HG02798 (cell line): ENCODE results near the gene PNLDC1.
"Not testable (repeated sequence)": the region's sequence is repeated elsewhere in the genome, so short reads cannot be mapped to it uniquely, and the experiment has no call there.

Experiments
- ATAC-seq: cut with Tn5 transposase; IDR thresholded peaks from one replicate; pipeline ENCODE4 v1.9.1; 2021; ENCODE audit warnings: mild to moderate bottlenecking; ENCODE audit not compliant: unreplicated experiment, poor library complexity

Gene PNLDC1

DNA sequence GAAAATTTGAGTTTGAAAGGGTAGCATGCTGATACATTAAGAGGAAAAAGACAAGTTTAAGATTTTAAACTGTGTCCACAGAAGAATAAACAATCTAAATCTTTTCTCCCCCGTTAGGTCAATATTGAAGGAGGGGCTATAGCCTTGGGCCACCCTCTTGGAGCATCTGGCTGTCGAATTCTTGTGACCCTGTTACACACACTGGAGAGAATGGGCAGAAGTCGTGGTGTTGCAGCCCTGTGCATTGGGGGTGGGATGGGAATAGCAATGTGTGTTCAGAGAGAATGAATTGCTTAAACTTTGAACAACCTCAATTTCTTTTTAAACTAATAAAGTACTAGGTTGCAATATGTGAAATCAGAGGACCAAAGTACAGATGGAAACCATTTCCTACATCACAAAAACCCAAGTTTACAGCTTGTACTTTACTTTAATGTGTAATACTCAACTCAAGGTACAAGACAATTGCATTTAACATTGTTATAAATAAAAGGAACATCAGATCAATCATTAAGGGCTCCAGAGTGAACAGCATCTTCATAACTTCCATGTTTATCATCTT, 21.5 kb upstream of the PNLDC1 start:
- no peak for ATAC-seq

DNA sequence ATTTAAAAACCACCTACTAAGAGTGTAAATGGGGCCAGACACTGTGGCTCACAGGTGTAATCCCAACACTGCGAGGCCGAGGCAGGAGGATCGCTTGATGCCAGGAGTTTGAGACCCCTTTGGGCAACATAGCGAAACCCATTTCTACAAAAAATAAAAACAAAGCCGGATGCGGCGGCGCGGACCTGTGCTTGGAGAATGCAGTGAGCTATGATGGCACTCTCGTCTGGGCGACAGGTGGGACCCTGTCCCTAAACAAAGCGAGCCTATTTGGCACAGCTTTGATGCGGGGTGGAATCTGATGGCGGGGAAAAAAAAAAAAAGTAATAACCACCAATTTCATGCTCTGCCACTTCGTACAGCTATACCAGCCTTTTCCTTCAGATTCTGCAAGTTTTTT, 11.8 kb upstream of the PNLDC1 start:
- ATAC-seq = no peak

DNA sequence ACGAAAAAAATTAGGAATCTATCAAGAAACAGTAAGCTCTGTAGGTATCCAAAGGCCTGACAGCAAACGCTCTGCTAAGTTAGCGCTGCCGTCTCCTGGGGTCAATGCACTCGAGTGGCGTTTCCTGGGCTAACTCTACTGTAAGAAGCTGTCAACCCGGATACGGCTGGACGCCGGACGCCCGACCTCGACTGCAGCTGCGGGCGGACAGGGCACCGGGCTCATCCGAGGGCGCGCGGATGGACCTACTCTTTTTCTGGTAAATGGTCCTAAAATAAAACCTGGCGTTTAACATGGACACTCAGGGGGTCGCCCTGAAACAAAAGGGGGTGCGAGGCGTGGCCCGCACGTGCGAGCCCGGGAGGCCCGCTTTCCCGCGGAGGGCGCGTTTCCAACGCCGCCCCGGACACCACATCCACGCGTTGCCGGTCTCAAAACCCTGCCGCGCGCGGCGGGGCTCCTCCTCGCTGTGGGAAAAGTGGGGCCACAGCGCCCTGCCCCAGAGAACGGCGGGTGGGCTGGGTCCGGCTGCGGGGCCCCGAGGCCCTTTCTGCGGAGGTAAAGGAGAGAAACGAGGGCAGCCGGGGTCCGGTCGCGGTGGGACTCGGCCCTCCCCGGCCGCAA, 11.2 kb upstream of the PNLDC1 start:
- no peak for ATAC-seq

DNA sequence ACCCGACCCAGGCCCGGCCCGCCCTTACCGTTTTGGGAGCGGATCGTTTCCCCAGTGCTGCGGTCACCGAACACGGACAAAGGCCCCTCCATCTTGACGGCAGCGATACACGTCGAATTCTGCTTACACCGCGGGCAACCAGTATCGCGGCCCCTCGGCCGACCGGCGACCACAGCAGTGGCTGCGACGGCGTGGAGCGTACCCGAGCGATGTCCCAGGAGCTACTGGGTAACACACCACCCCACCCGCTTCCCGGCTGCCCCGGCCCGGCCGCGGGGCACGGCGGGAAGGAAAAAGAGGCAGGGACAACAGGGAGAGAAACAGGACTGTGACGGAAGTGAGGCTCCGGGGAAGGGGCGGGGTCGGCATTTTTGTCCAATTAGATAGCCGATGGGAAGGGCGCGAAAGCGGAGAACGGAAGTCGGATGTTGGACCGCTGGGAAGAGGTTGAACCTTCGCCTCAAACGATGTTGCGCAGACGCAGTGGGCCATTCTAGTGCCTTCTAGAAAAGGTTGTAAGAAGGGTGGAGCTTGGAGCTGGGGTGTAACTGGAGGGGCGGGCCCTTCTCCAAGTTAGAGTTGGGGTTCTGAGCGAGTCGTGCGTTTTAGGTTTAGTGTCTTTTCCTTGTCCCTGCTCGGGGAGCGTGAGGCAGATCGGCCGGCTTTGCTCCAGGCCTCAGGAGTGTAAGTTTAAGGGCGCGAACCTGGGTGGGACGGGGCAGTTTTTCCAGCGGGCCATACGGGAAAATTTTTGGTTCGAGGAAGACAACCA, 10.5 kb upstream of the PNLDC1 start, which contains the start of gene TCP1:
TCP1 (minus strand) TSS at position 226 of the 772 bp plus-strand sequence; CDS start at position 92, 134 bp downstream.
- peak; percentile 83 for ATAC-seq

DNA sequence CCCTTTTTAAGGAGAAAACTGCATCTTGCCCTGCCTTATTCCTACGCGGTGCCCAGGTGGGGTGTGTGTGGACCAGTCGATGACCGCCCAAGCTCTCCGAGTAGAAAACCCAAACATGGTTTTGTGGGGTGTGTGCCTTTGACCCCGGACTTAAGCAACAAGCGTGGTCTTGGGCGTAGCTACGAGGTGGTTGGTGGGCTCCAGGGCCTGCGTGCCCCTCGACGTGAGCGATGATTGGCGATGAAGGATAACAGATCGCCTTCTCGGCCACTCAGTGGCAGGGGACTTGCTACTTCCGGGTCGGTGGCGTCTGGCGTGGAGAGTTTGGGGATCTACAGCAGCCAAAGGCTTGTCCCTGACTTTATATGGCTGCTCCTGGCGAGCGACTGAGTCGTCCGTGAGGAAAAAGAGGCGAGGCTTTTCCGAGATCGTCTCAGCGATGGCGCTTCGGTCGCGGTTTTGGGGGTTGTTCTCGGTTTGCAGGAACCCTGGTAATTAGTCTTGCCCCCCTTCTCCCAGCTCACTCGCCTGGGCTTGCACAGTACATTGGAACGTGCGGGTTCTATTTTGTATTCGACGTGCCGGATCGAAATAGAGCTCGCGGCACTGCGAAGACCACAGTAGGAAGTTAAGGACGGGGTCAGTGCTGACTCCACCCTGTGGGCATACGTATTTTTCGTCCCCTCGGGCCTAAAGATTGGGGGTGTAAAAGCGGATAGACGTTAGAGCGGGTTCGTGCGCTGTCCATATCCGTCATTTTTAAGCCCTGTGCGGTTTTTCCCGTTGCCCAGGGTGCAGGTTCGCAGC, 9.7 kb upstream of the PNLDC1 start, which contains the start of gene MRPL18:
MRPL18 (plus strand) TSS at position 319 of the 807 bp plus-strand sequence; CDS start at position 440, 121 bp downstream.
- ATAC-seq = peak; percentile 83

DNA sequence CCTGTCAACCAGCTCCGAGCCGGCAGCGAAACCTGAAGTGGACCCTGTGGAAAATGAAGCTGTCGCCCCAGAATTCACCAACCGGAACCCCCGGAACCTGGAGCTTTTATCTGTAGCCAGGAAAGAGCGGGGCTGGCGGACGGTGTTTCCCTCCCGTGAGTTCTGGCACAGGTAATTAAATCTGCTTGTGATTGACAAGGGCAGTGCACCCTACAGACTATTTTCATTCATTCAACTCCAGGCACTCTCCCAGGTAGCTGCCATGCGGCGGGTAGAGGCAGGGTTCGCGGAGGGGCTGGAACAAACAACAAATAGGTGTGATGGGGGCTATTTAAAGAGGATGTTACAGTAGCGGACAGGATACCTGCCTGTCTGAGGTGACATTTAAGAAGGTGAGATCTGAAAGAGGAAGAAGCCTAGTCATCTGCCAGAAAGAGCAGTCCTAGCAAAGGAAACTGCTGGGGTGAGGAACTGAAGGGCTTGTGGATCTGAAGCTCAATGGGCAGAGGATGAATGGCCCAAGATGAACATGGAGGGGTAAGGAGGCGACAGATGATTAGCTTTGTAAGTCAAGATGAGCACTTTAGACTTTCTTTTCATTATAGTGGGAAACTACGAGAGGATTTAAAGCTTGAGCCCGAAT, 9.0 kb upstream of the PNLDC1 start:
- ATAC-seq = no peak

DNA sequence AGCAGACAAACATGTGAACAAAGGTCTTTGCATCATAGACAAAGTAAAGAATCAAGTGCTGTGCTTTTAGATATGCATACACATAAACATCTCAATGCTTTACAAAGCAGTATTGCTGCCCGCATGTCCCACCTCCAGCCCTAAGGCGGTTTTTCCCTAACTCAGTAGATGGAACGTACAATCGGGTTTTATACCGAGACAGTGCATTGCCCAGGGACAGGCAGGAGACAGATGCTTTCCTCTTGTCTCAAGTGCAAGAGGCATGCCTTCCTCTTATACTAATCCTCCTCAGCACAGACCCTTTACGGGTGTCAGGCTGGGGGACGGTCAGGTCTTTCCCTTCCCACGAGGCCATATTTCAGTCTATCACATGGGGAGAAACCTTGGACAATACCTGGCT, 5.1 kb upstream of the PNLDC1 start:
- ATAC-seq = not testable (repeated sequence)

DNA sequence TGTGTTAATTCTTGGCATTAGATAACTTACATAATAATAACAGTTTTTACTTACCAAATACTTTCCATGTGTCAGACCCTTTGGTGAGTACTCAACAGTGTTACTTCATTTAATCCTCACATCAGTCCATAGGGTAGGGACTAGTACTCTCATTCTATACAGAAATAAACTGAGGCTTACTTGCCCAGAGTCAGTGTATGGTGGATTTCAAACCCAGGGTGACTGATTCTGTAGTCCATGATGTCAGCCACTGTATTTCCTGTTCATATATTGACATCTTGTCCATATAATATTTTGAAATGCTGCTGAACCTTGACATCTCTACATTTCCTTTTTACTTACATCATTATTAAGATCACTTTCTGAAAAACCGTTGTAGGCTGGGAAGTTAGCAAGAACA, 2.5 kb upstream of the PNLDC1 start:
- no peak for ATAC-seq

DNA sequence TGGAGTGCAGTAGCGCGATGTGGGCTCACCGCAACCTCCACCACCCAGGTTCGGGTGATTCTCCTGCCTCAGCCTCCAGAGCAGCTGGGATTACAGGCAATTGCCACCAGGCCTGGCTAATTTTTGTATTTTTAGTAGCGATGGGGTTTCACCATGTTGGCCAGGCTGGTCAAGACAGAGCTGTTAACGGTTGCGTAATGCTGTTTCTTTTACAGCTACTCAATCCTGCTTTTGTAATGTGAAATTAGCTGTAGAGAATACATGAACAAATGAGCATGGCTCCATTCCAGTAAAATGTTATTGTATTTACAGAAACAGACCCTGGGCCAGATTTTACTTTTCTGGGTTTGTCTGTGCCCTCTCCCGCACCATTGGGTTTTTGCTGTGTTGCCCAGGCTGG, 1.9 kb downstream of the PNLDC1 start:
- ATAC-seq = no peak

DNA sequence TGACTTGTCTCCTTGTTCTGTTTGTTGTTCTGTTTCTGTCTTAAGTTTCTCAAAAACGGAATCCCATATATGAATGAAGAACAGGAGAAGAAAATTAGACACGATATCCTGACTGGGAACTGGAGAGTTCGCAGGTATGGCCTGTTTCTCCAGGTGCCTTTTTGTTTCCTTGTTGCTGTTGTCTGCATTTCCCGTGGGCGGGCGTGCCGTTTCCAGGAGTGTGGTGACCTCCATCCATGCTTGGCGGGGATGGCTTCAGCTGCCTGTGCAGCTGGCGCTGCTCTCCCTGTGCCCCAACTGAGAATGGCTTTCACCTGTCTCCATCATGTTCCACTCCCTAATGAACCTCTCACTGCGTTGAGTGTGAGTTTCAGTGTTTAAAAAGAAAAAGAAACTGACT, 4.4 kb downstream of the PNLDC1 start:
- ATAC-seq = no peak

DNA sequence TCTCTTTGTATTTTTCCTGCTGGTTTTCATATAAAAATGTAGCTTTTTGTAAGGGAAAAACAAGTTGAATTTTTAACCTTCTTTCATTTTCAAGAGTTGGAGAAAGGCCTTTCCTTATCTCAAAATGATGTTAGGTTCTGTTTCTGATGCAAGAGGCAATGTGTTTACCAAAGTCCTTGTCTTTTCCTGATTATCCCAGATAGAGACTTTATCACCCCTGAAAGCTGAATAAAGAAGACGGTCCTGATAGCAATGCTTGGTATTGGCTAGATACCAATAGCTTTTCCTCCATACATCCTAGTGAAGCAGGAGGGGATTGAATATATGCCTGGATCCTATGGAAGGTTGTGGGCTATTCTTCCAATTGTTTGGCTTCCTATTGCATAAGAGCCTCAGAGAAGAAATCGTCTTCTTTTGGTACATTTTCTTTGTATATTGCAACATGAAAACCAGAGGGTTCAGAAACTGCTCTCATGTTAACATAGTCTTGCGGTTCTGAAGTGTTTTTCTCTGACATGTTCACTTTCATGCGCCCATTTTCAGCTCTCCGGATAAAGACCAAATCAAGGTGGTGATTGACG, 5.5 kb downstream of the PNLDC1 start:
- no peak for ATAC-seq

DNA sequence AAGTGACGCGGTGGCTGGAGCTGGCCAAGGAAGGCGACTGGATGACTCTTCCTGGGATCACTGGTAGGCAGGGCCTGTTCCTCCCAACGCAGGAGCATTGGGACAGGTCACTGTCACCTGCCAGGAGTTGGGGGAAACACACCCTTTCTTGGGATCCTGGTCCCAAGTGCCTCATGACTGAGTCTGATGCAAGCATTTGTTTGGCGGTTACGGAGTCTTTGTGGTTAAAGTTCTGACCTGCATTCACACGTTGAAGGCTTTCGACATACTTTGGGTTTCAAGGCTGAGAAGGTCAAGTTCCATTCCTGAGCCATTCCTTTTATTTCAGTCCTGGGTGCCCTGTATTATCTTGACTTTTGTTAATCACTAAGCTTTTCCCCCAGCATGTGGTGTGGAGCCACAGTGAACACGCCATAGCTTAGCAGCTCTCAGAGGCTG, 6.0 kb downstream of the PNLDC1 start:
- ATAC-seq = no peak

DNA sequence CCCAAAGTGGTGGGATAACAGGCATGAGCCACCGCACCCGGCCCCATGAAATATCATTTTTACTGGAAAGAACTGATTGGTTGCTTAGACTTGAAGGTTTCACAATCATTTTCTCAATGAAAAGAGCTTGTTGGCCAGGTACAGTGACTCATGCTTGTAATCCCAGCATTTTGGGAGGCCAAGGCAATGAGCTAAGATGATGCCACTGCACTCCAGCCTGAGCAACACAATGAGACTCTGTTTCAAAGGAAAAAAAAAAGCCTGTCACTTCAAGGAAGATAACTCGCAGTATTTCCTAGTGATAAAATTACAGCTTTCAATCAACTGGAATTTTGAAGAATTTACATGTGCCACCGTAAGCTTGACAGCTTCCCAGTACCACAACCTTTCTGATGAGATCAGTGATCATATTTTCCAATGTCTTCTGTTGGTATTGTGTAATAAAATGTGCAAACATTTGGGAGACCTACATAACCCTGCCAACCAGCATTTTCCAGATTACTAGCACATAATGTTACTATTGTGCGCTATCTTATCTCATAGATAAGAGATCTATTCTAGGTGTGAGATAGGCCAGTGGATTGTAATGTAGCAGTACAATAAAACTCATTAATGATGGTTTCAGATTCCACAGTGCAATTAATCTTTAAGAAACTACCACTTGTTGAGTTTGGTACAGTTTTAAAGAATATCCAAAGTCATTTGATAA, 7.2 kb downstream of the PNLDC1 start:
- ATAC-seq = no peak

DNA sequence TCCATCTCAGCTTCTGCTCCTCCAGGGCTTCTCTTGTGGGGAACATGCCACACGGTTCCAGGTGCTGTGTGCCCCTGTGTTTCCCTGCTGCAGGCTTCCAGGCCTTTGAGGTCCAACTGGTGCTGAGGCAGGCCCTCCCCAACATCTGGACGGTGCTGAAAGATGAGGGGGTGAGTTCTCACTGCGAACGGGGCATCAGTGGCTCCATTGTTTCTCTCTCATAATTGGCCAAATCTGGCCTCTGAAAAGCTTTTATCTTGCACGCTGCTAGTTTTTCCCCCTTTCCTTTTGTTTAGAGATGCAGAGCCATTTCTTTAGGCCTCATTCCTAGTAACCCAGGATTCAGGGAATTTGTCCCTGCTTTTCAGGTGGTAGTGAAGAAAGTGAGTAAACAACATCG, 8.6 kb downstream of the PNLDC1 start:
- ATAC-seq = no peak

DNA sequence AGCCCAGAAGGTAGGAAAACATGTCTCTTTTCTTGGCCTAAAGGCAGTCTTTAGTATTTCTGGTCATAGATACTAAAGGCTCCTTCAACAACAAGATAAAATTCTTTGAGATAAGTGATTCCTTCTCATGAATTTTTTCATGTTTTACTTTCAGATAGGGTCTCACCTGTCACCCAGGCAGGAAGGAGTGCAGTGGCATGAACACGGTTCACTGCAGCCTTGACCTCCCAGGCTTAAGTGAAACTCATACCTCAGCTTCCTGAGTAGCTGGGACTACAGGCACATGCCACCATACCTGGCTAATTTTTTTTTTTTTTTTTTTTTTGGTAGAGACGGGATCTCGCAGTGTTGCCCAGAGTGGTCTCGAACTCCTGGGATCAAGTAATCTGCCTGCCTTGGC, 9.1 kb downstream of the PNLDC1 start:
- no peak for ATAC-seq

DNA sequence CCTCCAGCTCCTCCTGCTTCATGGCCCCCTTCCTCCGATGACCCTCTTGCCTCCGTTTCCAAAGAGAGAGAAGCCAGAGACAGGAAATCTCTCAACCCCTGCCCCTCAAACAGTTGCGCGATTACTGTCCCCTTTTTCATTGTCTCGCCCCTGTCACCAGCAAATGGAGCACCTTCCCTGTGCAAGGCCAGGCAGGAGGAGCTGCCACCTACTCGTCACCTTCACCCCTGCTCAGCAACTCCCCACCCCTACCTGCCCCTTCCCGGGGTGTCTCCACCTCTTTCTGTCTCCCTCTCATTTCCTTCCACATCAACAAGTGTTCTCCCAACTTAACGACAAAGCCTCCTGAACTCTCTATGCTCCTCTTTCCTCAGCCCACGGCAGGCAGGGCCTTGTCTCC, 13.7 kb downstream of the PNLDC1 start:
- ATAC-seq = no peak

DNA sequence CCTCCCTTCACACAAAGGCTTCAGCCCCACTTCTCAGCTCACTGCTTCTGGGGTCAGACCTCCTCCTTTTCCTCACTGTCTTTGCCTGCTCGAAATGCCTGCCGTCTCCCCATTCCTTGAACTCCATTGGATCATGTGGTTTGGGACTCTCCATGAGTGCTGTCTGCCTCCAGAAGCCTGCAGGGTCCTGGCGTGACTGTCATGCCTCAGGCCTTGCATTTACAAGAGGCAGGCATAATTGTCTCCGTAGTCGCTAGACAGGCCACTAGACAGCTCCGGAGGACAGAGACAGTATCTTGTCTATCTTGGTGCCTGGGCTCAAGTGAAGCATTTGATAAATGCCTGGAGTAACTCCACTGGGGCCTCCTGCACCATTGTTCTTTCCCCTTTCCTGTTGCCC, 15.3 kb downstream of the PNLDC1 start:
- ATAC-seq = no peak

DNA sequence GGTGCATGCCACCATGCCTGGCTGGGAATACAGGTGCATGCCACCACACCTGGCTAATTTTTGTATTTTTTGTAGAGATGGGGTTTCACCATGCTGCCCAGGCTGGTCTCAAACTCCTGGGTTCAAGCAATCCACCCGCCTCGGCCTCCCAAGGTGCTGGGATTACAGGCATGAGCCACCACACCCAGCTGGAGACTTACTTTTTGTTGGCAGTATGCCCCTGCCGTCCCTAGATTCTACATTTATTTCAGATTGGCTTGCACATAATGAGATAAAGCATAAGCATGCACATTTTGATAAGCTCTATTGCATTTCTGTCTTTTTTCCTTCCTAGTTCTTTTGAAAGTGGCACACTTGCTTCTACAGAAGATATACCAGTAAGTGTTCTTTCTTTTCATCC, 16.7 kb downstream of the PNLDC1 start:
- ATAC-seq = not testable (repeated sequence)
